Subcutaneous preadipocyte (primary cell): ENCODE measurements around the gene IDH3A. TPM values are rescaled to one million over a fixed set of nuclear protein-coding genes. Genes with fewer than 3 reads are reported as not detected.

ENCODE experiments used
- total RNA-seq: library from RNA; depleted of rRNA; stranded (reverse); fragments of >200 nt; gene quantifications from 2 replicates; pipeline ENCODE4 v1.2.3, GENCODE V29; 2012

Gene IDH3A
- total RNA-seq, result 23.9 and 38.5 TPM in 2 replicates

GRCh38 chr15:78149068-78149804, at the start of gene IDH3A:
Gene IDH3A, plus strand, starts transcription at chr15:78149362. Its CDS starts 42 bp downstream, at chr15:78149404.

GRCh38 chr15:78131295-78132061, 17.7 kb upstream of the IDH3A start, which contains the start of gene CIB2:
Gene CIB2, minus strand, starts transcription at chr15:78131445. Its CDS starts 230 bp downstream, at chr15:78131215.

Other genes with a start within 250 kb of the IDH3A start
- 28.7 and 31.3 TPM in 2 replicates for gene TBC1D2B, start 71.7 kb upstream of the IDH3A start, total RNA-seq
- gene SH2D7, start 56.8 kb upstream of the IDH3A start, total RNA-seq, result not detected in 2 replicates
- gene CIB2, start 17.9 kb upstream of the IDH3A start, total RNA-seq, result under 0.01 and 0.98 TPM in 2 replicates
- gene ACSBG1, start 85.2 kb downstream of the IDH3A start, total RNA-seq, result under 0.01 TPM in 1 of 2 replicates, not detected in the other
- gene DNAJA4, start 115.2 kb downstream of the IDH3A start, total RNA-seq, result 1.1 and 2.0 TPM in 2 replicates
- gene SKIC8, start 150.2 kb downstream of the IDH3A start, total RNA-seq, result 57.7 and 71.2 TPM in 2 replicates
- not detected in 2 replicates for gene CRABP1, start 191.0 kb downstream of the IDH3A start, total RNA-seq